DND-41 (cell line): ENCODE results near the gene PAM16.
"Not testable (repeated sequence)": the region's sequence is repeated elsewhere in the genome, so short reads cannot be mapped to it uniquely, and the experiment has no call there.

ENCODE experiments used
- ATAC-seq: fragments of 200-7000 bp; cut with Tn5 transposase; 3 replicates; pipeline ENCODE4 v1.9.1; 2021; ENCODE audit warnings: low read depth; ENCODE audit not compliant: insufficient read depth
- DNase-seq: peaks from one replicate; pipeline ENCODE4 v3.0.0-alpha.2; 2020
- H2AFZ ChIP-seq: 2 replicates; pipeline ENCODE4 v1.6.0; 2012; ENCODE audit warnings: low read depth, low read length
- H3K27ac ChIP-seq: 2 replicates; pipeline ENCODE4 v1.5.1; 2012; ENCODE audit warnings: low read length, inconsistent platforms
- H3K27me3 ChIP-seq: fragments of 200-600 bp; sonication (generic); 2 replicates; pipeline ENCODE4 v1.6.0; 2012; ENCODE audit warnings: low read length, mild to moderate bottlenecking, inconsistent platforms; ENCODE audit not compliant: insufficient read depth, poor library complexity
- H3K36me3 ChIP-seq: 2 replicates; pipeline ENCODE4 v1.5.1; 2012; ENCODE audit warnings: low read length, inconsistent platforms; ENCODE audit not compliant: insufficient read depth
- H3K4me1 ChIP-seq: 2 replicates; pipeline ENCODE4 v1.5.1; 2012; ENCODE audit warnings: mild to moderate bottlenecking, low read length; ENCODE audit not compliant: insufficient read depth
- H3K4me2 ChIP-seq: 2 replicates; pipeline ENCODE4 v1.6.0; 2012; ENCODE audit warnings: mild to moderate bottlenecking, moderate library complexity, low read length, inconsistent platforms; ENCODE audit not compliant: insufficient read depth
- H3K4me3 ChIP-seq, 2 experiments: fragments of 200-600 bp in 1 of 2; shearing (Covaris generic) in 1 of 2; 2 replicates each; pipeline ENCODE4 v1.5.1; 2012 to 2016; ENCODE audit warnings: inconsistent platforms in 2 of 2, low read length in 2 of 2, mild to moderate bottlenecking in 2 of 2, low read depth in 1 of 2, moderate library complexity in 1 of 2
- H3K79me2 ChIP-seq: 2 replicates; pipeline ENCODE4 v1.6.0; 2012; ENCODE audit warnings: low read length, inconsistent platforms; ENCODE audit not compliant: insufficient read depth
- H3K9ac ChIP-seq: 2 replicates; pipeline ENCODE4 v1.6.0; 2012; ENCODE audit warnings: low read depth, mild to moderate bottlenecking, inconsistent platforms, low read length, moderate library complexity
- H3K9me3 ChIP-seq: 2 replicates; pipeline ENCODE4 v1.5.1; 2012; ENCODE audit warnings: low read length, moderate library complexity, mild to moderate bottlenecking, inconsistent platforms; ENCODE audit not compliant: insufficient read depth, severe bottlenecking
- H4K20me1 ChIP-seq: 2 replicates; pipeline ENCODE4 v1.6.0; 2012; ENCODE audit warnings: low read length; ENCODE audit not compliant: insufficient read depth
- EZH2 ChIP-seq: IDR thresholded peaks from 3 replicates; pipeline ENCODE4 v1.6.1; 2012; ENCODE audit warnings: borderline replicate concordance, low read depth, mild to moderate bottlenecking, moderate library complexity, low read length, inconsistent platforms; ENCODE audit not compliant: severe bottlenecking
- TF ChIP-seq, protein P1 (sequence below): IDR thresholded peaks from 2 replicates; pipeline ENCODE4 v1.5.1; 2012; ENCODE audit warnings: borderline replicate concordance, low read length, moderate library complexity, mild to moderate bottlenecking; ENCODE audit not compliant: poor library complexity, severe bottlenecking; ENCODE audit errors: extremely low read depth

PAM16 gene

GRCh38 chr16:4336701-4337539 is 14.2 kb downstream of the PAM16 start:
- Histone ChIP-seq H3K9ac (no peak overlapping the region), H3K4me2 (no peak overlapping the region), H4K20me1 (peaks cover 51% of the 10 kb centered on the region), H3K79me2 (peaks cover 8% of the 10 kb centered on the region; the same call in 1 of the 2 replicates), H3K27ac (no peak overlapping the region), H3K9me3 (no peaks in the 10 kb centered on the region), H3K36me3 (peaks cover 31% of the 10 kb centered on the region), H3K4me3 (no peak overlapping the region), H3K27me3 (no peaks in the 10 kb centered on the region), H2AFZ (no peak overlapping the region), H3K4me1 (no peaks in the 10 kb centered on the region)
- ATAC-seq (no peak), DNase-seq (no peak)
- TF ChIP-seq, protein P1, sequence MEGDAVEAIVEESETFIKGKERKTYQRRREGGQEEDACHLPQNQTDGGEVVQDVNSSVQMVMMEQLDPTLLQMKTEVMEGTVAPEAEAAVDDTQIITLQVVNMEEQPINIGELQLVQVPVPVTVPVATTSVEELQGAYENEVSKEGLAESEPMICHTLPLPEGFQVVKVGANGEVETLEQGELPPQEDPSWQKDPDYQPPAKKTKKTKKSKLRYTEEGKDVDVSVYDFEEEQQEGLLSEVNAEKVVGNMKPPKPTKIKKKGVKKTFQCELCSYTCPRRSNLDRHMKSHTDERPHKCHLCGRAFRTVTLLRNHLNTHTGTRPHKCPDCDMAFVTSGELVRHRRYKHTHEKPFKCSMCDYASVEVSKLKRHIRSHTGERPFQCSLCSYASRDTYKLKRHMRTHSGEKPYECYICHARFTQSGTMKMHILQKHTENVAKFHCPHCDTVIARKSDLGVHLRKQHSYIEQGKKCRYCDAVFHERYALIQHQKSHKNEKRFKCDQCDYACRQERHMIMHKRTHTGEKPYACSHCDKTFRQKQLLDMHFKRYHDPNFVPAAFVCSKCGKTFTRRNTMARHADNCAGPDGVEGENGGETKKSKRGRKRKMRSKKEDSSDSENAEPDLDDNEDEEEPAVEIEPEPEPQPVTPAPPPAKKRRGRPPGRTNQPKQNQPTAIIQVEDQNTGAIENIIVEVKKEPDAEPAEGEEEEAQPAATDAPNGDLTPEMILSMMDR: no peak
- no peak for TF ChIP-seq EZH2

DNA sequence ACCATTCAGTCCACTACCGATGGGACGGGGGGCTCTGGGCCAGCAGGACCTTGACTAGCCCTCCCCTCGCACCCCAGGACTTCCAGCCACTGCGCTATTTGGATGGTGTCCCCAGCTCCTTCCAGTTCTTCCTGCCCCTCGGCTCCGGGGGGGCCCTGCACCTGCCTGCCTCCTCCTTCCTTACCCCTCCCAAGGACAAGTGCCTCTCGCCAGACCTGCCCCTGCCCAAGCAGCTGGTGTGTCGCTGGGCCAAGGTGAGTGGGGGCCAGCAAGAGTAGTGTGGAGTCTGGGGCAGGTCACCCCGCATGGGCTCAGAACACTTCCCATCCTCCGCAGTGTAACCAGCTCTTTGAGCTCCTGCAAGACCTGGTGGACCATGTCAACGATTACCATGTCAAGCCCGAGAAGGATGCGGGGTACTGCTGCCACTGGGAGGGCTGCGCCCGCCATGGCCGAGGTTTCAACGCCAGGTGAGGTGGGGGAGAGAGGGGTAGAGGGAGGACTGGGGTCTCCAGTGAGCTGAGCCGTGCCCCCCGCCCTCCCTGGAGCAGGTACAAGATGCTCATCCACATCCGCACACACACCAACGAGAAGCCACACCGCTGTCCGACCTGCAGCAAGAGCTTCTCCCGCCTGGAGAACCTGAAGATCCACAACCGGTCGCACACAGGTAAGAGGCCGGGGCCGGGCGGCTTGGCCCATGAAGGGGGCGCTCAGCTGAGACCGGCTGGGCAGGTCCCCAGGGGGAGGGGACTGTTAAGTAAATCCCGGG is 16.2 kb downstream of the PAM16 start:
- Histone ChIP-seq H3K4me3 (no peak overlapping the region), H3K36me3 (peaks cover 17% of the 10 kb centered on the region), H2AFZ (no peak overlapping the region), H3K4me1 (no peaks in the 10 kb centered on the region), H3K27ac (no peak overlapping the region), H3K4me2 (no peak overlapping the region), H3K9me3 (no peaks in the 10 kb centered on the region), H4K20me1 (peaks cover 34% of the 10 kb centered on the region), H3K79me2 (no peaks in the 10 kb centered on the region), H3K27me3 (no peaks in the 10 kb centered on the region), H3K9ac (no peak overlapping the region)
- DNase-seq (no peak), ATAC-seq (no peak)
- no peak for TF ChIP-seq EZH2
- TF ChIP-seq, protein P1: no peak

GRCh38 chr16:4333714-4334113 is 17.4 kb downstream of the PAM16 start:
- ATAC-seq, H3K4me2 ChIP-seq, H3K9ac ChIP-seq, H3K9me3 ChIP-seq, DNase-seq, H2AFZ ChIP-seq, H3K4me1 ChIP-seq, H3K27me3 ChIP-seq, H3K27ac ChIP-seq, H3K79me2 ChIP-seq, H3K36me3 ChIP-seq, H3K4me3 ChIP-seq: not testable (repeated sequence)
- peaks cover 24% of the 10 kb centered on the region for H4K20me1 ChIP-seq

GRCh38 chr16:4333308-4333638 is 17.8 kb downstream of the PAM16 start:
- H3K36me3 ChIP-seq: peaks cover under 1% of the 10 kb centered on the region; the same call in 1 of the 2 replicates
- H3K4me2 ChIP-seq: no peak overlapping the region
- TF ChIP-seq, protein P1: no peak
- TF ChIP-seq EZH2: no peak
- peaks cover 19% of the 10 kb centered on the region for H4K20me1 ChIP-seq
- H3K27ac ChIP-seq: no peak overlapping the region
- no peaks in the 10 kb centered on the region for H3K79me2 ChIP-seq
- DNase-seq (no peak), ATAC-seq (no peak)
- no peak overlapping the region for H2AFZ ChIP-seq
- no peak overlapping the region for H3K4me3 ChIP-seq
- no peaks in the 10 kb centered on the region for H3K4me1 ChIP-seq
- H3K27me3 ChIP-seq: no peaks in the 10 kb centered on the region
- no peaks in the 10 kb centered on the region for H3K9me3 ChIP-seq
- H3K9ac ChIP-seq: no peak overlapping the region
